GM12874 (cell line): ENCODE data around the gene ARHGAP26.

Experiments
- CTCF ChIP-seq: IDR thresholded peaks from 2 replicates; pipeline ENCODE4 v1.5.1; 2011; ENCODE audit warnings: low read depth, mild to moderate bottlenecking, control low read depth, low read length, moderate library complexity; ENCODE audit not compliant: insufficient read depth

Gene ARHGAP26

GRCh38 chr5:143236682-143237081, 466.5 kb downstream of the ARHGAP26 start:
- TF ChIP-seq CTCF = no peak

- TF ChIP-seq CTCF = no peak
Observed at GRCh38 chr5:143237664-143238063, 467.5 kb downstream of the ARHGAP26 start.

- no peak for TF ChIP-seq CTCF
Observed at GRCh38 chr5:143238620-143239019, 468.4 kb downstream of the ARHGAP26 start.

- TF ChIP-seq CTCF = no peak
Observed at GRCh38 chr5:143239882-143240518, 469.8 kb downstream of the ARHGAP26 start.

GRCh38 chr5:143241892-143242291, 471.7 kb downstream of the ARHGAP26 start:
- no peak for TF ChIP-seq CTCF

GRCh38 chr5:143243103-143243502, 472.9 kb downstream of the ARHGAP26 start:
- TF ChIP-seq CTCF = no peak

- no peak for TF ChIP-seq CTCF
Observed at GRCh38 chr5:143244000-143244736, 474.0 kb downstream of the ARHGAP26 start.
